Effector memory CD4-positive, alpha-beta T cell (primary cell): Measurements from ENCODE around the gene ADCY1.

Experiments used
- DNase-seq, 3 donors: peaks; one replicate each; pipeline ENCODE4 v3.0.0-alpha.2; 2020
- H3K27ac ChIP-seq: 2 replicates; pipeline ENCODE4 v1.7.0; 2013; ENCODE audit warnings: mild to moderate bottlenecking, low read length, moderate library complexity; ENCODE audit not compliant: insufficient read depth, poor library complexity, severe bottlenecking
- H3K27me3 ChIP-seq: replicated peaks from 2 replicates; pipeline ENCODE4 v1.7.0; 2013; ENCODE audit warnings: mild to moderate bottlenecking, low read length; ENCODE audit not compliant: insufficient read depth, control insufficient read depth, poor library complexity, severe bottlenecking
- H3K36me3 ChIP-seq: 2 replicates; pipeline ENCODE4 v1.7.0; 2013; ENCODE audit warnings: mild to moderate bottlenecking, low read length, moderate library complexity; ENCODE audit not compliant: control insufficient read depth, insufficient read depth
- H3K4me1 ChIP-seq: 2 replicates; pipeline ENCODE4 v1.7.0; 2013; ENCODE audit warnings: low read length, mild to moderate bottlenecking; ENCODE audit not compliant: control insufficient read depth, insufficient read depth, poor library complexity, severe bottlenecking
- H3K4me3 ChIP-seq: 2 replicates; pipeline ENCODE4 v1.7.0; 2013; ENCODE audit warnings: low read length, low read depth, mild to moderate bottlenecking; ENCODE audit not compliant: insufficient read depth, poor library complexity, severe bottlenecking
- H3K9me3 ChIP-seq: 2 replicates; pipeline ENCODE4 v1.7.0; 2013; ENCODE audit warnings: mild to moderate bottlenecking, low read length, moderate library complexity; ENCODE audit not compliant: control insufficient read depth

The ADCY1 gene

DNA sequence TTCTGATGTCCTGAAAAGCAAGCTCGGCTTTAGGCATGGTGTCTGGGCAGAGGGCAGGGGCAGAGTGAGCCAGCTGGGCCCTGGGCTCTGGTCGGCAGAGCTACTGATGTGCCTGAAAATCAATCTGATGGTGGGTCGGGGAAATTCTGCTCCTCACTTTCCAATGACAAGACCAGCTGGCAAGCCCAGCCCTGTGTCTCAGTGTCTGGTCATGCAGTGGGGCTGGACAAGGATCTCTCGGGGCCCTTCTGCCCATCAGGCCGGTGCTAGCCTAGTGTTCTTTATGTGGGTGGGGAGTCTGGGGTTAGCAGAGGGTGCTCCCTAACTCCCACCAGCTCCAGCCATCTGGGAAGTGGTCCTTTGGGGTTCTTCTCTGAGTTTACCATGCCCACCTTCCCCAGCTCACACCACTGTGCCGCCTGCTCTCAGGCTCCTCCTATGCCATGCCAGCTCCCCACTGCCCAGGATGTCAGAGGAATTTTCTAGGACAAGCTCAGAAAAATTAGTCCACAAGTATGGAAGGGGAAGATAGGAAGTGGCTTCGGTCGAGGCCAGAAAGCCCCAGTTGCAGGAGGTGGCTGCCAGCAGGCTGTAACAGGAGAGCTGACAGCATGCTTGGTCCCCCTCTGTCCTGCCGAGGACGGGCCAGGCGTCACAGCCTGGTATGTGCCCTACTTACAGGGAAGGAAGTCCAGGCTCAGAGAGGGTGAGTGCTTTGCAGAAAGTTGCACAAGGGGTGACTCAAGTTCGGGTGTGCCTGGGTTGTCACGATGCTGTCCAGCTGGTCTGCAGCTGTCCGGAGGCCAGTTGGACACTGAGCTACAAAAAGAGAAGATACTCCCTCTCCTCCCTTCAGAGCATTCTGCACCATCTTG is 135.2 kb downstream of the ADCY1 start:
- no peaks in the 10 kb centered on the region for H3K9me3 ChIP-seq
- H3K4me1 ChIP-seq, result no peaks in the 10 kb centered on the region
- DNase-seq, result no peak
- no peak overlapping the region for H3K27ac ChIP-seq
- no peak overlapping the region for H3K4me3 ChIP-seq
- H3K27me3 ChIP-seq, result no peaks in the 10 kb centered on the region
- H3K36me3 ChIP-seq, result no peaks in the 10 kb centered on the region

GRCh38 chr7:45710271-45711160 is 136.3 kb downstream of the ADCY1 start:
- Histone ChIP-seq H3K36me3 (no peaks in the 10 kb centered on the region), H3K4me1 (no peaks in the 10 kb centered on the region), H3K4me3 (no peak overlapping the region), H3K9me3 (no peaks in the 10 kb centered on the region), H3K27ac (no peak overlapping the region), H3K27me3 (no peaks in the 10 kb centered on the region)
- DNase-seq, result no peak

DNA sequence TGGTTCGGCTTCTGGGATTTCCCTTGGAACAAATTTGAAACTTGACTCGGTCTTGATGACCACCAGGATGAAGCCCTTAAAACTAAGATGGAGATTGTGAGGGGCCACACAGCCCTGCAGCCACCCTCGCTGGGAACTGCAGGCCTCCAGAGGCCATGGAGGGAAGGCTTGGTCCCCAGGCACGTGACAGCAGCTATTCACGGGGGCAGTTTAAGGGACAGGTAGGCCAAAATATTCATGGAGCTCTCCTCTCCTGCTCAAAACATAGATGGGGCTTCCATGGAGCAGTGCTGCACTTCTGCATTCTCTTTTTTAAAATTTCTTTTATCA is 137.0 kb downstream of the ADCY1 start:
- Histone ChIP-seq H3K36me3 (no peaks in the 10 kb centered on the region), H3K9me3 (no peaks in the 10 kb centered on the region)
- no peak for DNase-seq

DNA sequence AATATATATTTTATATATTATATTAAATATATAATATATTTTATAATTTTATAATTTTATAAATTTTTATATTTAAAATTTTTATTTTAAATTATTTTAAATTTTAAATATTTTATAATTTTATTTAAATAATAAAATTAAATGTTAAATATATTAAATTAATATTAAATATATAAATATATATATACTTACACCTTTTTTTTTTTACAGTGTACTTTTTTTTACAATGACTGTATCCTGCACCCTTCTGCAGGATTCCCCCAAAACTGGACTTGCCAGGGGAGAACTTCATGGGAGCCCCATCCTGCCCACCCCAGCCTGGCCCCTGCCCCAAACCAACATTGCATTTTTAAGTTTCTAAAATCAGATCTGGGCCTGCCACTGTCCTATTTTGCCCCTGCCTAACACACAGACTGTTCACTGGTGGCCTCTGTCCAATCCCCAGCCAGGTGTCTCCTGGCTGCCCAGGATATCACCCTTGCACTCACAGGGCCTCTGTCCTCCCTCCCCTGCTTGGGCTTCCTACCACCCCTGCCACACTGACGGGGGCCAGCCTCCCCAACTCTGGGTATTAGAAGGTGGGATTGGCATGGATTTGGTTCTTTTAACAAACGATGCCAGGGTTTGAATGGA is 138.0 kb downstream of the ADCY1 start:
- no peak for DNase-seq
- Histone ChIP-seq H3K4me1 (no peaks in the 10 kb centered on the region), H3K4me3 (no peak overlapping the region), H3K27ac (no peak overlapping the region), H3K27me3 (no peaks in the 10 kb centered on the region), H3K36me3 (no peaks in the 10 kb centered on the region), H3K9me3 (no peaks in the 10 kb centered on the region)

More for the DNA sequence above, 137.0 kb downstream of the ADCY1 start:
- no peaks in the 10 kb centered on the region for H3K4me1 ChIP-seq
- no peaks in the 10 kb centered on the region for H3K27me3 ChIP-seq
- H3K27ac ChIP-seq, result no peak overlapping the region
- H3K4me3 ChIP-seq, result no peak overlapping the region

- no peaks in the 10 kb centered on the region for H3K4me1 ChIP-seq
- no peak for DNase-seq
- H3K4me3 ChIP-seq, result no peak overlapping the region
- no peaks in the 10 kb centered on the region for H3K27me3 ChIP-seq
- H3K9me3 ChIP-seq, result no peaks in the 10 kb centered on the region
- no peaks in the 10 kb centered on the region for H3K36me3 ChIP-seq
- H3K27ac ChIP-seq, result no peak overlapping the region
Measured at GRCh38 chr7:45712872-45713668, 138.9 kb downstream of the ADCY1 start.

DNA sequence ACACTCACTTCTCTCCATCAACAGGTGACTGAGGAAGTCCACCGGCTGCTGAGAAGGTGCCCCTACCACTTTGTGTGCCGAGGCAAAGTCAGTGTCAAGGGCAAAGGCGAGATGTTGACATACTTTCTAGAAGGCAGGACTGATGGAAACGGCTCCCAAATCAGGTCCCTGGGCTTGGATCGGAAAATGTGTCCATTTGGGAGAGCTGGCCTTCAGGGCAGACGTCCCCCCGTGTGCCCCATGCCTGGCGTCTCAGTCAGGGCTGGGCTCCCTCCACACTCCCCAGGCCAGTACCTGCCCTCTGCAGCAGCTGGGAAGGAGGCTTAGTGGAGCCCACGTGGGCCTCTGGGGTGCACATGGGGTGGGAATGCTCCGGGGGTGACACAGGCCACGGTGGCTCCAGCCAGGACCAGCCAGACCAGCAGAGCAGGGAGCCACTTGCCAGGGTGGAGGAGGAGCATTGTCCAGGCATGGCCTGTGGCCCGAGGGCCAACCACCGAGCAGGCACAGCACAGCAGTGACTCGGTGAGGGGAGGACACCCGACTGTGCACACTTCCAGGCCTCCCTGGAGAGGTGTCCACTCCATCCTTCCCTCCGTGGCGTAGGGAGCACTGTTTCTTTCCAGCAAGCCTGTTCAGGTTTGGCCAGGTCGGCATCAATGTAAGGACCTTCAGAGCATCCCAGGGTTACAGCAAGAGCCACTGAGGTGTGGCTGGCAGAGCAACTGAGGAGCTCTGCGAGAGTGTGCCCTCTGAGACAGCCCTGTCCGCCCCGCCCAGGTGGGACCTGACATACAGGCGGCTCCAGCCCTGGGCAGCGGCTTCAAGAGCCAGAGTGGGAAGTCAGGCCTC is 139.7 kb downstream of the ADCY1 start:
- no peaks in the 10 kb centered on the region for H3K27me3 ChIP-seq
- H3K36me3 ChIP-seq, result no peaks in the 10 kb centered on the region
- H3K9me3 ChIP-seq, result no peaks in the 10 kb centered on the region
- H3K4me1 ChIP-seq, result no peaks in the 10 kb centered on the region
- no peak for DNase-seq
- no peak overlapping the region for H3K4me3 ChIP-seq
- no peak overlapping the region for H3K27ac ChIP-seq

- no peaks in the 10 kb centered on the region for H3K27me3 ChIP-seq
- H3K36me3 ChIP-seq, result no peaks in the 10 kb centered on the region
- H3K9me3 ChIP-seq, result no peaks in the 10 kb centered on the region
- no peak overlapping the region for H3K4me3 ChIP-seq
- no peak overlapping the region for H3K27ac ChIP-seq
- no peak for DNase-seq
- H3K4me1 ChIP-seq, result no peaks in the 10 kb centered on the region
Measured at GRCh38 chr7:45714521-45714820, 140.3 kb downstream of the ADCY1 start.

GRCh38 chr7:45715471-45716352 is 141.5 kb downstream of the ADCY1 start:
- no peaks in the 10 kb centered on the region for H3K36me3 ChIP-seq
- no peak overlapping the region for H3K4me3 ChIP-seq
- H3K27me3 ChIP-seq, result no peaks in the 10 kb centered on the region

More at GRCh38 chr7:45715471-45716352, 141.5 kb downstream of the ADCY1 start:
- Histone ChIP-seq H3K4me1 (no peaks in the 10 kb centered on the region), H3K27ac (no peak overlapping the region), H3K9me3 (no peaks in the 10 kb centered on the region)
- no peak for DNase-seq
